Posterior vena cava (tissue), 2 donors: Measurements from ENCODE around the gene PIK3CB. TPM values are rescaled to one million over a fixed set of nuclear protein-coding genes. Genes with fewer than 3 reads are reported as not detected.
A peak's percentile ranks its signal among the peaks of the same experiment; 100 is the strongest.
"Not testable (repeated sequence)": the region's sequence is repeated elsewhere in the genome, so short reads cannot be mapped to it uniquely, and the experiment has no call there.

Experiments used
- DNase-seq: peaks from one replicate; pipeline ENCODE4 v3.0.0-alpha.2; 2020; ENCODE audit warnings: low spot score
- intact Hi-C, 2 donors: fragments of 100-400 bp; cut with DNase I; formaldehyde crosslinking; loops; one replicate each; pipeline versions ENCODE4 v1.14.1 to v1.14.2; 2022 to 2023
- total RNA-seq, 2 donors: library from RNA; stranded (reverse); fragmentation: NEBNext Ultra II Directional; extraction: Animal tissue kit (Norgen Biotek cat#: 25700); gene quantifications; one replicate each; pipeline ENCODE4 v1.2.1, GENCODE V29; 2021
- donor health status: DM: yes; HTN: yes; CAD: no.
- donor health status: DM: yes; HTN: yes; CAD: no.

The PIK3CB gene
- total RNA-seq, 2 donors from 2014 or later = 15.4 to 21.1 TPM

DNA sequence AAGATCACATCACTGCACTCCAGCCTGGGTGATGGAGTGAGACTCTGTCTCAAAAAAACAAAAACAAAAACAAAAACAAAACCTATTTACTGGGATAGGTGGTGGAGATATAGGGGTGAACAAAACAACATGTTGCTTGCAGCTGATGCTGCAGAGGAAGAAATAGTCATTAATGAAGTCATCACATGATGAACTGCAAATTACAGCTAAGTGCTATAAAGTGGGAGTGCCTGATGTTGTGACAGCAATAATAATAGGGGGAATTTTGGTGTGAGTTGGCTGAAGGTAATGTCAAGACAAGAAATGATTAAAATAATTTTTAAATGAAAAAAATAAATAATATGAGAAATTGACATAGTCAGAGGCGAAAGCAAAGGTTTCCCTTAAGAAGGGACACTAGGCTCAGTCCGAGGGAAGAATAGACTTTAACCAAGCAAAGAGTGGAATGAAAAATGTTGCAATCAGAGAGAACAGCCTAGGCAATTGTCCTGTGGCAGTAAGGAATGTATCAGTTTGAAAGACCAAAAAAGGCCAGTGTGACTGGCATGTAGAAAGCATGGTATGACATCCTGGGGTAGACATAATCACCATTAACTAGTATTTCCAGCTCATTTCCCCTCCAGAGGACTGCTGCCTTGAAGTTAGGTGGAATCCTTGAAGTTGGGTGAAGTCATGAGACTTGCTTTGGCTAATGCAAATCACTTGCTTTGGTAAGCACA, 14.7 kb upstream of the PIK3CB start:
- no peak for DNase-seq
- intact Hi-C loops = loop anchor here in 1 of 2 donors (10.0 kb wide), 1 partner anchor 55 kb away; no protein-coding TSS in a partner anchor

DNA sequence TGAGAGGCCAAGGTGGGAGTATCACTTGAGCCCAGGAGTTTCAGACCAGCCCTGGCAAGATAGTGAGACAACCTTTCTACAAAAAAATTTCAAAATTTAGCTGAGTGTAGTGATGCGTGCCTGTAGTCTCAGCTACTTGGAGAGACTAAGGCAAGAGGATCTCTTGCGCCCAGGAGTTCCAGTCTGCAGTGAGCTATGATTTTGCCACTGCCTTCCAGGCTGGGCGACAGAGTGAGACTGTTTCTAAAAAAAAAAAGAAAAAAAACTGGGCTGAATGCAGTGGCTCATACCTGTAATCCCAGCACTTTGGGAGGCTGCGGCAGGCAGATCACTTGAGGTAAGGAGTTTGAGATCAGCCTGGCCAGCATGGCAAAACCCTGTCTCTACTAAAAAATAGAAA, 14.0 kb upstream of the PIK3CB start:
- no peak for DNase-seq
- intact Hi-C loops = loop anchor here in 1 of 2 donors (10.0 kb wide), 1 partner anchor 56 kb away; no protein-coding TSS in a partner anchor

GRCh38 chr3:138846824-138847223, 12.1 kb upstream of the PIK3CB start:
- DNase-seq = not testable (repeated sequence)
- intact Hi-C loops = loop anchor here in 1 of 2 donors (10.0 kb wide), 1 partner anchor 58 kb away; no protein-coding TSS in a partner anchor

GRCh38 chr3:138846262-138846791, 11.6 kb upstream of the PIK3CB start:
- intact Hi-C loops = loop anchor here in 1 of 2 donors (10.0 kb wide), 1 partner anchor 58 kb away; no protein-coding TSS in a partner anchor
- DNase-seq = no peak

GRCh38 chr3:138845771-138846173, 11.0 kb upstream of the PIK3CB start:
- intact Hi-C loops = loop anchor here in 1 of 2 donors (10.0 kb wide), 1 partner anchor 59 kb away; no protein-coding TSS in a partner anchor
- DNase-seq = no peak

DNA sequence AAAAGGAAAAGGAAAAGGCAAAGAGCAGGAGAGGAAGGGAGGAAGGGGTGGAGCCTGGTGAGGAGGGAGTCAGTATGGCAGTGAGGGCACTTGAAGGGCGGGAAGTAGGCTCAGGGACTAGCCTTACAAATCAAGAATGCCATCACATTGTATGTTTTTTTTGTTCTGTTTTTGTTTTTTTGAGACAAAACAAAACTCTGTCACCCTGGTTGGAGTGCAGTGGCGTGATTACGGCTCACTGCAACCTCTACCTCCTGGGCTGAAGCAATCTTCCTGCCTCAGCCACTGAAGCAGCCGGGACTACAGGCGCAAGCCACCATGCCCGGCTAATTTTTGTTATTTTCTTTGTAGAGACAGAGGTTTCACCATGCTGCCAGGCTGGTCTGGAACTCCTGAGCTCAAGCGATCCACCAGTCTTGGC, 10.5 kb upstream of the PIK3CB start:
- no peak for DNase-seq
- intact Hi-C loops = loop anchor here in 1 of 2 donors (10.0 kb wide), 1 partner anchor 60 kb away; no protein-coding TSS in a partner anchor

- intact Hi-C loops = loop anchor here in 1 of 2 donors (10.0 kb wide), 1 partner anchor 62 kb away; no protein-coding TSS in a partner anchor
- DNase-seq = no peak
Measured at GRCh38 chr3:138842483-138843188, 7.9 kb upstream of the PIK3CB start.

- DNase-seq, intact Hi-C loops: not testable (repeated sequence)
Measured at GRCh38 chr3:138838385-138838784, 3.7 kb upstream of the PIK3CB start.

DNA sequence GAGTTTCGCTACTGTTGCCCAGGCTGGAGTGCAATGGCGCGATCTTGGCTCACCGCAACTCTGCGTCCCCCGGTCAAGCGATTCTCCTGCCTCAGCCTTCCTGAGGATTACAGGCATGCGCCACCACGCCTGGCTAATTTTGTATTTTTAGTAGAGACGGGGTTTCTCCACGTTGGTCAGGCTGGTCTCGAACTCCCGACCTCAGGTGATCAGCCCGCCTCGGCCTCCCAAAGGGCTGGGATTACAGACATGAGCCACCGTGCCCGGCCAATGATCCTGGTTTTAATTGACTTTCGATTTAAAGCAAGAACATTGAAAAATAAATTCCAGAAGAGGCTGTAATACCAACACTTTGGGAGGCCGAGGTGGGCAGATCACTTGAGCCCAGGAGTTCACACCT, 1.1 kb upstream of the PIK3CB start:
- DNase-seq = not testable (repeated sequence)

DNA sequence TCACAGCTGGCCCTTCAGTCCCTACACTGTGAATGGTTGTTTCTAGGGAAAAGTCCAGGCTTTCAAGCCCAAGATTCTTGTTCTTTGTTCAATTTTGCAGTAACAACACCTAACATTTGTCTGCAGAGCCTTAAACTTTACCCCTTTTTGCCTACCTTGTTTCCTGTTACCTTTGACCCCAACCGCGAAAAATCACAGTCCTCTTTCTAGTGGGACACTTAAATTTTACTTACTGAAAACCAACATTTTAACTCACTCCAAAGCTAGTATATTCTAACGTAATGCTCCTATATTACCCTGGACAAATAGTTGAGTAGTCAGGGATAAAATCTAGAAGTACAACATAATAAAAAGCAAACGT, 649 bp upstream of the PIK3CB start:
- DNase-seq = no peak
- intact Hi-C loops = no loop called here

More for the DNA sequence above, 1.1 kb upstream of the PIK3CB start:
- intact Hi-C loops = not testable (repeated sequence)

- DNase-seq = peak; percentile 88
Measured at GRCh38 chr3:138833899-138834595, 681 bp downstream of the PIK3CB start.

DNA sequence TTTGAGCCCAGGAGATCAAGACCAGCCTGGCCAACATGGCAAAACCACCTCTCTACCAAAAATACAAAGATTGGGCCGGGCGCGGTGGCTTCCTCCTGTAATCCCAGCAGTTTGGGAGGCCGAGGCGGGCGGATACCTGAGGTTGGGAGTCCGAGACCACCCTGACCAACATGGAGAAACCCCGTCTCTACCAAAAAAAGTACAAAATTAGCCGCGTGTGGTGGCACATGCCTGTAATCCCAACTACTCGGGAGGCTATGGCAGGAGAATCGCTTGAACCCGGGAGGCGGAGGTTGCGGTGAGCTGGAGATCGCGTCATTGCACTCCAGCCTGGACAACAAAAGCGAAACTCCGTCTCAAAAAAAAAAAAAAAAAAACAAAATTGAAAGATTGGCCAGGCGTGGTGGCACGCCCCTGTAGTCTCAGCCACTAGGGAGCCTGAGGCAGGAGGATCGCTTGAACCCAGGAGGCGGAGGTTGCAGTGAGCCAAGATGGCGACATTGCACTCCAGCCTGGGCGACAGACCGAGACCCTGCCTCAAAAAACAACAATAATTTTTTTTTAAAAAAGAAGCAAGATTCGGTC, 2.2 kb downstream of the PIK3CB start:
- intact Hi-C loops = not testable (repeated sequence)

More at GRCh38 chr3:138833899-138834595, 681 bp downstream of the PIK3CB start:
- intact Hi-C loops = no loop called here

DNA sequence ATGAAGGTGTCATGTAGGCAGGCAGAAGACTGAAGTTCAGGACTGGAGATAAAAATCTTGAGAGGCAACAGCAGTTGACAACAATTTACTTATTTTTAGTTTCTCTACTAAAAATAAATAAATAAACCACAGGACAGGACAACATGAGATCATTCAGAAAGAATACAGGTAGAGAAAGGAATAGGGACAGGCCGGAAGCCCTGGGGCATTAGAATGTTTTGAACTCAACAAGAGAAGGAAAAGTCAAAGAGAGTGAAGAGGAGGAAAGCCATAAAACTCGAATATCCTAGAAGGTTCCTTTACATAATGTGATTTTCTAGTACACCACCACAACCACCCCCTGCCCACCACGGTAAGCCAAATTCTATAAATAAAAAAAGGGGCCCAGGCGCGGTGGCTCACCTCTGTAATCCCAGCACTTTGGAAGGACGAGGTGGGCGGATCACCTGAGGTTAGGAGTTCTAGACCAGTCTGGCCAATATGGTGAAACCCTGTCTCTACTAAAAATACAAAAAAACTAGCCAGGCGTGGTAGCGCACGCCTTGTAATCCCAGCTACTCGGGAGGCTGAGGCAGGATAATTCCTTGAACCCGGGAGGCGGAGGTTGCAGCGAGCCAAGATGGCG, 4.7 kb downstream of the PIK3CB start:
- intact Hi-C loops = no loop called here
- DNase-seq = no peak

More for the DNA sequence above, 2.2 kb downstream of the PIK3CB start:
- DNase-seq = not testable (repeated sequence)

DNA sequence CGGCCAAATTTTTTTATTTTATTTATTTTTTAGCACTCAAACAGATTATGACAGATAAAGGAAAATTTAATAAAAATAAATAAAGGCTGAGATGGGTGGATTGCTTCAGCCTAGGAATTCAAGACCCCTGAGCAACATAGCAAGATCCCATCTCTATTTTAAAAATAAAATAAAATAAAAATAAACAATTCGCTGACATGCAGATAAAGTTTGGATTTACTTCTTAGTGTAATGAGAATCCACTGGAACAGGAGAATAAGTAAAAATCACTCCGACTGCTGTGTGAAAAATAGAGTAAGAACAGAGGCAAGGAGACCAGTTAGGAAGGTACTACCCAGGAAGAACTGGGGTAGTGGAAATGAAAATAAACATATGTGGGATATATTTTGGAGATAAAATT, 5.6 kb downstream of the PIK3CB start:
- no peak for DNase-seq
- intact Hi-C loops = no loop called here

DNA sequence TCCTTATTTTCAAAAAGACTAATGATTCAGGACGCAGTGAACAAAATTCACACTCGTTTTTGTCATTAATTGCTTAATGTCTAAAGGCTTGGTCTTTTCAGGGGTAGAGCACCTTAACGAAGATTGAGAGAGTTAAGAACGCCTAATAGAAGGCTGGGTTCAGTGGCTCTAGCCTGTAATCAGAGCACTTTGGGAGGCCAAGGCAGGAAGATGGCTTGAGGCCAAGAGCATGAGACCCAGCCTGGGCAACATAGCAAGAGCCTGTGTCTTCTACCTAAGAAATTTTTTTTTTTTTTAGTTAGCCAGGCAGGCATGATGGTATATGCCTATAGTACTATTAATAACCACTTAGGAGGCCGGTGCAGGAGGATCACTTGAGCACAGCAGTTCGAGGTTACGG, 7.5 kb downstream of the PIK3CB start:
- intact Hi-C loops = no loop called here
- DNase-seq = no peak

DNA sequence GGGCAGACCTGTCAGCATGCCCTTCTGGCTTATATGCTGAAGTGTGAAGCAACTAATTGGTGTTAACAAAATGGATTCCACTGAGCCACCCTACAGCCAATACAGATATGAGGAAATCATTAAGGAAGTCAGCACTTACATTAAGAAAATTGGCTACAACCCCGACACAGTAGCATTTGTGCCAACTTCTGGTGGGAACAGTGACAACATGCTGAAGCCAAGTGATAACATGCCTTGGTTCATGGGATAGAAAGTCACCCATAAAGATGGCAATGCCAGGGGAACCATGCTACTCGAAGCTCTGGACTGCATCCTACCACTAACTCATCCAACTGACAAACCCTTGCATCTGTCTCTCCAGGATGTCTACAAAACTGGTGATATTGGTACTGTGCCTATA, 9.4 kb downstream of the PIK3CB start:
- DNase-seq = no peak
- intact Hi-C loops = no loop called here

DNA sequence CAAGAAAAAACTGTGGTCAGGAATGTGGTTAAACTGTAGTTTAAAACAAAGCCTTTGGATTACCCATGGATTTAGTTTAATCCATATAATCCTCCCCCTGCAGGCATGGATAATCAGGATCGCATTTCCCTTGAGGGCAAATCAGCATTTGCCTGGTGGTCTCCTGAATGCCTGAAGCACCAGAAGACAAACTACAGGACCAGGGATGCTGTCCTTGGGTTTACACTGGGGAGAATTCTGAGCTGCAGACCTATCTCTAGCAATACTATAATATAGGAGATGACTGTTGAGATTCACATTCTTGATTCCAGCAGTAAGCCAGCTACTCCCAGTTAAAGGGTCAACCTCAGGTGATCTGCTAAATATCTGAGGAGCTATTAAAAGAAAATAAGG, 10.6 kb downstream of the PIK3CB start:
- no peak for DNase-seq
- intact Hi-C loops = no loop called here

- intact Hi-C loops, DNase-seq: not testable (repeated sequence)
Measured at GRCh38 chr3:138820379-138820778, 14.3 kb downstream of the PIK3CB start.
